H1 (cell line): ENCODE results near the gene TWIST2. TPM values are rescaled to one million over a fixed set of nuclear protein-coding genes. Genes with fewer than 3 reads are reported as not detected.

ENCODE experiments used
- EGR1 ChIP-seq: IDR thresholded peaks from 2 replicates; pipeline ENCODE4 v1.6.1; 2011; ENCODE audit warnings: low read depth, low read length, borderline replicate concordance
- EP300 ChIP-seq, 2 experiments: IDR thresholded peaks; 1 replicate in 1 of 2; 2 replicates in 1 of 2; pipeline ENCODE4 v1.6.1; 2011 to 2012; ENCODE audit warnings: low read depth in 2 of 2, low read length in 2 of 2, mild to moderate bottlenecking in 2 of 2, borderline replicate concordance in 1 of 2, inconsistent platforms in 1 of 2, moderate library complexity in 1 of 2
- GABPA ChIP-seq: IDR thresholded peaks from 2 replicates; pipeline ENCODE4 v1.6.1; 2011; ENCODE audit warnings: mild to moderate bottlenecking, low read length, moderate library complexity, borderline replicate concordance; ENCODE audit not compliant: insufficient read depth
- polyA plus RNA-seq, 7 experiments: library from polyadenylated mRNA; depleted of rRNA in 3 of 7; stranded (reverse) in 5 of 7; unstranded in 2 of 7; fragments of >200 nt in 5 of 7; fragments of 200-250 nt in 2 of 7; gene quantifications; 1 replicate in 5 of 7; 2 replicates in 1 of 7; 4 replicates in 1 of 7; pipeline versions ENCODE4 v1.2.1 to v1.2.3, GENCODE V29; 2011 to 2013; ENCODE audit warnings: missing spikeins in 2 of 7, mixed read lengths in 2 of 7
- total RNA-seq: library from RNA; stranded (reverse); fragmentation: NEBNext Ultra II Directional; extraction: Animal tissue kit (Norgen Biotek cat#: 25700); gene quantifications from 2 replicates; pipeline ENCODE4 v1.2.1, GENCODE V29; 2021

TWIST2 gene
- total and polyA plus RNA-seq, 2 of the 8 experiments (the other 6 are each of a cell fraction or from before 2014, with no cell fraction given), result 2.6 to 4.3 TPM

GRCh38 chr2:238887616-238888015, 39.7 kb downstream of the TWIST2 start (continued):
- TF ChIP-seq GABPA (no peak), EP300 (IDR thresholded peaks at IDR 0.05; ENCODE audit: borderline replicate concordance in 1 of 2, low read depth in 2 of 2, low read length in 2 of 2) (no peak), EGR1 (no peak)
